Prostate gland (tissue), 2 donors: ENCODE data around the gene GMPR. TPM values are rescaled to one million over a fixed set of nuclear protein-coding genes. Genes with fewer than 3 reads are reported as not detected.
A peak's percentile ranks its signal among the peaks of the same experiment; 100 is the strongest.

Experiments used
- DNase-seq: peaks from one replicate; pipeline ENCODE4 v3.0.0-alpha.2; 2019; ENCODE audit warnings: low spot score
- H3K27ac ChIP-seq, 2 donors: fragments of 200-600 bp; sonication (generic); 2 replicates each; pipeline ENCODE4 v1.5.1; 2017 to 2019
- H3K27me3 ChIP-seq: fragments of 200-600 bp; sonication (generic); replicated peaks from 2 replicates; pipeline ENCODE4 v1.5.1; 2019; ENCODE audit not compliant: insufficient read depth
- H3K36me3 ChIP-seq, 2 donors: fragments of 200-600 bp; sonication (generic); 1 replicate in 1 of 2; 2 replicates in 1 of 2; pipeline versions ENCODE4 v1.5.1 to v1.8.1; 2017 to 2019
- H3K4me1 ChIP-seq: fragments of 200-600 bp; sonication (generic); replicated peaks from 2 replicates; pipeline ENCODE4 v1.5.1; 2019
- H3K4me3 ChIP-seq, 2 donors: fragments of 200-600 bp; sonication (generic); 2 replicates each; pipeline ENCODE4 v1.5.1; 2017 to 2019
- H3K9me3 ChIP-seq: fragments of 200-600 bp; sonication (generic); 2 replicates; pipeline ENCODE4 v1.5.1; 2017
- POLR2A ChIP-seq: fragments of 450-650 bp; IDR thresholded peaks from one replicate; pipeline ENCODE4 v1.6.1; 2016; ENCODE audit warnings: antibody characterized with exemption, mild to moderate bottlenecking
- POLR2AphosphoS5 ChIP-seq: sonication (generic); formaldehyde crosslinking; IDR thresholded peaks from one replicate; pipeline ENCODE4 v1.6.1; 2017; ENCODE audit warnings: antibody characterized with exemption
- WGBS: methylation state at CpG from one replicate; pipeline ENCODE4 v1.1.5; 2018; 5-methylcytosine and 5-hydroxymethylcytosine counted together
- intact Hi-C: fragments of 100-400 bp; cut with DNase I; formaldehyde crosslinking; loops from one replicate; pipeline ENCODE4 v1.14.2; 2022
- total RNA-seq, 2 donors: library from RNA; depleted of rRNA; stranded (reverse); fragments of >200 nt; gene quantifications; one replicate each; pipeline ENCODE4 v1.1.0, GENCODE V29; 2016
- TF ChIP-seq, protein P1 (sequence below), 4 experiments: fragments of 200-600 bp in 2 of 4; fragments of 450-650 bp in 2 of 4; sonication (generic) in 2 of 4; IDR thresholded peaks; 1 replicate in 3 of 4; 2 replicates in 1 of 4; pipeline ENCODE4 v1.5.1; 2016 to 2019; ENCODE audit warnings: antibody characterized with exemption in 4 of 4, mild to moderate bottlenecking in 2 of 4, moderate library complexity in 2 of 4

Gene GMPR
- total RNA-seq, 2 donors from 2014 or later, result 228 to 266 TPM

DNA sequence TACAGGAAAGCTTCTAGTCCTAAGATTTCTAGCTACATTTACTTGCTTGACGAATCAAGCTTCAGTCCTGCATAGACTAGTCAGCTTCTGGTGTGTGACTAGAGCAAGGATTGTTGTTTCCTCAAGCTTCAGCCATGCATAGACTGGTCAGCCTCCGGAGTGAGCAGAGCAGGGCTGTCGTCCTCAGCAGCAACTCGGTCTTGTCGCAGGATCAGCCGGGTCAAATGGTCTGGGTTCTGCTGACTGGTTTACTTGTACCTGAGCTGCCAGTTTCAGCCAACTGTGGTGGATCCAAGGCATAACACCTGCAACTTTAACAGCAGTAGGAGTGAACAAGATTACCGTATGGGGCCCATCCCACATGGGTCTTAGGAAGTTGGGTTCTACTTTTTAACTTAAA lies 10.8 kb upstream of the GMPR start:
- DNase-seq, result no peak
- H3K36me3 ChIP-seq, result no peaks in the 10 kb centered on the region
- intact Hi-C loops, result no loop called here
- no peaks in the 10 kb centered on the region for H3K27me3 ChIP-seq
- 86% methylated on average over 7 of the region's 7 CpGs for WGBS
- no peak overlapping the region for H3K4me3 ChIP-seq
- no peak overlapping the region for H3K27ac ChIP-seq
- H3K4me1 ChIP-seq, result peaks cover 5% of the 10 kb centered on the region
- TF ChIP-seq, protein P1, sequence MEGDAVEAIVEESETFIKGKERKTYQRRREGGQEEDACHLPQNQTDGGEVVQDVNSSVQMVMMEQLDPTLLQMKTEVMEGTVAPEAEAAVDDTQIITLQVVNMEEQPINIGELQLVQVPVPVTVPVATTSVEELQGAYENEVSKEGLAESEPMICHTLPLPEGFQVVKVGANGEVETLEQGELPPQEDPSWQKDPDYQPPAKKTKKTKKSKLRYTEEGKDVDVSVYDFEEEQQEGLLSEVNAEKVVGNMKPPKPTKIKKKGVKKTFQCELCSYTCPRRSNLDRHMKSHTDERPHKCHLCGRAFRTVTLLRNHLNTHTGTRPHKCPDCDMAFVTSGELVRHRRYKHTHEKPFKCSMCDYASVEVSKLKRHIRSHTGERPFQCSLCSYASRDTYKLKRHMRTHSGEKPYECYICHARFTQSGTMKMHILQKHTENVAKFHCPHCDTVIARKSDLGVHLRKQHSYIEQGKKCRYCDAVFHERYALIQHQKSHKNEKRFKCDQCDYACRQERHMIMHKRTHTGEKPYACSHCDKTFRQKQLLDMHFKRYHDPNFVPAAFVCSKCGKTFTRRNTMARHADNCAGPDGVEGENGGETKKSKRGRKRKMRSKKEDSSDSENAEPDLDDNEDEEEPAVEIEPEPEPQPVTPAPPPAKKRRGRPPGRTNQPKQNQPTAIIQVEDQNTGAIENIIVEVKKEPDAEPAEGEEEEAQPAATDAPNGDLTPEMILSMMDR (IDR thresholded peaks at IDR 0.05), result no peak
- TF ChIP-seq POLR2AphosphoS5 (no peak), POLR2A (no peak)
- no peaks in the 10 kb centered on the region for H3K9me3 ChIP-seq

DNA sequence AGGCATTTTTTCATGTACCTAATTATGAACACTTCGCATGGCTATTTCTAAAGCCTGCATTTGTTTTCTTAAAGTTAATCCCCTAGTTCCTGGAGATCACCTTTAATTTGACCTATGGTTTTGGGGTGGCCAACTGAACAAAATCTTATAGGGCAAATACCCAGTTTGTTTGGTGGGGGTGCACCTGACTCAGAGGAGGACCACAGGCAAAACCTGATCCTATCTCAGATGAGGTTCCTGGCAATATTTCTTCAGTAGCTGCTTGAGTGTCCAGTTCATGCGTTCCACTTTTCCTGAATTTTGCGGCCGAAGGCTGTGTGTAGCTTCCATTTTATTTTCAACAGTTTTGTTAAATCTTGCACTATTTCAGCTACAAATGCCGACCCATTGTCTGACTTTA lies 10.3 kb upstream of the GMPR start:
- no peak for TF ChIP-seq POLR2AphosphoS5
- no peaks in the 10 kb centered on the region for H3K9me3 ChIP-seq
- no peaks in the 10 kb centered on the region for H3K27me3 ChIP-seq
- H3K27ac ChIP-seq, result no peak overlapping the region
- intact Hi-C loops, result no loop called here
- DNase-seq, result no peak
- 91% methylated on average over 5 of the region's 5 CpGs for WGBS
- no peaks in the 10 kb centered on the region for H3K36me3 ChIP-seq
- H3K4me3 ChIP-seq, result no peak overlapping the region
- peaks cover 5% of the 10 kb centered on the region for H3K4me1 ChIP-seq

DNA sequence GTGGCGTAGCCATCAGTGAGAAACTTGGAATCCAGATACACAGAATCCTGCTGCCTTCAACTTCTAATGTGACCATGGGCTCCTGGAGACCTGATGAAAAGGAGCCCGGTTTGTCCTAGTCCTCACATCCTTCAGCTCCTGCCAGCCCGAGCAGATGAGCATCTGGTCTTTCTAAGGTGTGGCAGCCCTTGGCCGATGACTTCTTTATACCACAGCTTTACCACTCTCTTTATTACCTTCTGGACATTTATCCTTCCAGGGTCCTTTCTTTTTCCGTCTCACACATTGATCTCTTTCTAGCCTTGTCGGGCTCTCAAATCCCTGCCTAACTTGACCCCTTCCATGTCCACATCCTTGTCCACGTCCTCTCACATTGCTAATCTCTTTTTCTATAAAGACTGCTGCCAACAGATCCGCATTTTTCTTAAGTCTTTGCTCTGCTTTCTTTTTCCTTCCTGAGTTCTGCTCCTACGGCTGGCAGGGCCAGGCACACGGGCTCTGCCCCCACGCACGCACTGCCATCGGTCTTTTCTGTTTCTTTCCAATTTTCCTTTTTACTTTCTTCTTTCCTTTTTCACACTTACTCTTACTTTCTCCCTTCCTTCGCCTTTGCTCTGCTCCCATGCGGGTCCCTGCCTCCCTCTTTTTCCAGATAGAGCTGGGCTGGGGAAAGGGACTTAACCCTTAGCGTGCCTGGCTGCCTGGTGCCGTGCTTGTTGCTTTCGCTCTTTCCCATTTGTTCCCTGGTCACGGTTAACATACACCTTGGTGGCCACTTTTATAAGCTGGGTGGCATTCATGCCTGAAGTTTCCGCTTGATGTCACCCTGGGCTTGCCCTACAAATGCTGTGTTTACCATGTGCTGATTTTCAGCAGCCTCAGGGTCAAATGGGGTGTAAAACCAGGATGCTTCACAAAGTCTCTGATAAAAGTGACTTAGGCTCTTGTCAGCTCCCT lies 9.4 kb upstream of the GMPR start:
- 53% methylated on average over 20 of the region's 20 CpGs for WGBS
- no peak for DNase-seq
- no peak overlapping the region for H3K4me3 ChIP-seq

DNA sequence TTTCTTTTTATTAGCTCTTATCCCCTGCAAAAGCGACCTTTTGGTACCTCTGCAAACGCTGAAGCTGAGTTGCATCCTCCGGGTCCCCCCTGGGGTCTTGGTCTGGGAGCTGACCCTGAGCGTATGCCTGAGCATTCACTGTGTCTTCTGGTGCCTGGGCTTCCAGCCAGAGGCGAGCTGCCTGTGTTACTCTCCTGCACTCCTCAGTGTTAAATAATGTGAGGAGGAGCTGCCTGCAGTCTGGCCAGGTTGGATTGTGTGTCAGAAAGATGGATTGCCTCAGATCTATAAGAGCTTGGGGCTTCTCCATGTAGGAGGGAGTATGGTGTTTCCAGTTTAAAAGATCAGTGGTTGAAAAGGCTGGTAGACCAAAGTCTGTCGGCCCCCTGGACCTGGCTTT lies 8.7 kb upstream of the GMPR start:
- Histone ChIP-seq H3K27ac (peak overlapping the region in 1 of 2 donors; percentile 46), H3K4me1 (peaks cover 11% of the 10 kb centered on the region), H3K9me3 (no peaks in the 10 kb centered on the region), H3K27me3 (no peaks in the 10 kb centered on the region), H3K4me3 (no peak overlapping the region), H3K36me3 (no peaks in the 10 kb centered on the region)
- TF ChIP-seq, protein P1 (IDR thresholded peaks at IDR 0.05), result no peak
- TF ChIP-seq POLR2A (no peak), POLR2AphosphoS5 (no peak)
- intact Hi-C loops, result no loop called here
- WGBS, result 20% methylated on average over 6 of the region's 6 CpGs
- no peak for DNase-seq

More for the DNA sequence above, 9.4 kb upstream of the GMPR start:
- no peaks in the 10 kb centered on the region for H3K9me3 ChIP-seq
- no peak for TF ChIP-seq POLR2AphosphoS5
- TF ChIP-seq, protein P1 (IDR thresholded peaks at IDR 0.05), result peak in 3 of 4 experiments; percentile 11 to 33 (median 21)
- intact Hi-C loops, result no loop called here
- no peaks in the 10 kb centered on the region for H3K27me3 ChIP-seq
- peak overlapping the region in 1 of 2 donors; percentile 46 for H3K27ac ChIP-seq
- H3K4me1 ChIP-seq, result peaks cover 5% of the 10 kb centered on the region
- no peaks in the 10 kb centered on the region for H3K36me3 ChIP-seq

DNA sequence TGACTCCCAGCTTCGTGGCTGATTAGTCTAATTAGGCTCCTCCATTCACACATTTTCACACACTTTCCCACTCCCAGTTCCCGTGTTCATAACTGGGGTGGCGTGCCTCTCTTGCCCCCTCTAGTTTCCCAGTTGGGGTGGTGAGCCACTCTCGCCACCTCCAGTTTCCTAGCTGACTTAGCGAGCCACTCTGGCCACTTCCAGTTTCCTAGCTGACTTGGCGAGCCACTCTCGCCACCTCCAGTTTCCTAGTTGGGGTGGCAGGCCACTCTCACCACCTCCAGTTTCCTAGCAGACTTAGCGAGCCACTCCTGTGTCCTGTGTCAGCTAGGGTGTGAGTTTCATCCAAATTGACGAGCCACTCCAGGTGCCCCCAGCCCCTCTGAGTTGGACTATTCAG lies 7.4 kb upstream of the GMPR start:
- Histone ChIP-seq H3K9me3 (no peaks in the 10 kb centered on the region), H3K27ac (peak overlapping the region in 1 of 2 donors; percentile 35), H3K4me1 (peaks cover 15% of the 10 kb centered on the region), H3K27me3 (no peaks in the 10 kb centered on the region), H3K4me3 (no peak overlapping the region), H3K36me3 (no peaks in the 10 kb centered on the region)
- no peak for DNase-seq
- WGBS, result 93% methylated on average over 9 of the region's 9 CpGs
- intact Hi-C loops, result no loop called here
- no peak for TF ChIP-seq POLR2AphosphoS5

DNA sequence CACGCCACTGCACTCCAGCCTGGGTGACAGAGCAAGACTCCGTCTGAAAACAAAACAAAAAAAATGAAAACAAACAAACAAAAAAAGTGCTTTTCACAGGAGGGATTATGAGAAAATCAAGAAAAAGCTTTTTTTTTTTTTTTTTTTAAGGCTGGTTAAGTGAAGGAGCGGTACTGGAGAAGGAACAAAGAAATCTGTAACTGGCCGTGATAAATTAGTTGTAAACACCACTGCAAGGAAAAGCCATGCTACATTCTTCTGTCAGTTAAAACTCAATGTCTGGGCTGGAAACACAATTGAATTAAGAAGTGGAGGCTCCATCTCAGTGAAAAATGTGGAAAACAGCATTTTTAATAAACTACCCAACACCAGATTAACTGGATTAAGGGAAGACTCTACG lies 6.3 kb upstream of the GMPR start:
- Histone ChIP-seq H3K27me3 (no peaks in the 10 kb centered on the region), H3K4me1 (peaks cover 15% of the 10 kb centered on the region), H3K36me3 (no peaks in the 10 kb centered on the region), H3K27ac (peak overlapping the region in 1 of 2 donors; percentile 35), H3K4me3 (no peak overlapping the region), H3K9me3 (no peaks in the 10 kb centered on the region)
- TF ChIP-seq, protein P1 (IDR thresholded peaks at IDR 0.05), result no peak
- TF ChIP-seq POLR2AphosphoS5 (no peak), POLR2A (no peak)
- no peak for DNase-seq
- intact Hi-C loops, result no loop called here
- 70% methylated on average over 5 of the region's 5 CpGs for WGBS
